BLaER1 treated with 17β-estradiol and CSF1 and Interleukin-3, amounts not matched to agents 10 nM and 100 nM (cell line): ENCODE measurements around the gene MBNL2.
A peak's percentile ranks its signal among the peaks of the same experiment; 100 is the strongest.

Experiments used
- H3K27ac ChIP-seq, 11 experiments: shearing (Covaris generic); formaldehyde crosslinking; 2 replicates each; pipeline ENCODE4 v1.8.1; 2022
- H3K27me3 ChIP-seq, 11 experiments: shearing (Covaris generic); formaldehyde crosslinking; 2 replicates each; pipeline ENCODE4 v1.8.1; 2022
- H3K36me3 ChIP-seq, 11 experiments: shearing (Covaris generic); formaldehyde crosslinking; 2 replicates each; pipeline ENCODE4 v1.8.1; 2022
- H3K4me1 ChIP-seq, 10 experiments: shearing (Covaris generic); formaldehyde crosslinking; 2 replicates each; pipeline ENCODE4 v1.8.1; 2022
- H3K4me2 ChIP-seq, 11 experiments: shearing (Covaris generic); formaldehyde crosslinking; 2 replicates each; pipeline ENCODE4 v1.8.1; 2022
- H3K4me3 ChIP-seq, 10 experiments: shearing (Covaris generic); formaldehyde crosslinking; 2 replicates each; pipeline ENCODE4 v1.8.1; 2022
- H3K9ac ChIP-seq, 11 experiments: shearing (Covaris generic); formaldehyde crosslinking; 2 replicates each; pipeline ENCODE4 v1.8.1; 2022
- H3K9me3 ChIP-seq, 11 experiments: shearing (Covaris generic); formaldehyde crosslinking; replicated peaks in 1 of 11; 2 replicates each; pipeline ENCODE4 v1.8.1; 2022
- H4K20me1 ChIP-seq, 11 experiments: shearing (Covaris generic); formaldehyde crosslinking; 2 replicates each; pipeline ENCODE4 v1.8.1; 2022
- Cebpa-rat ChIP-seq, 11 experiments: shearing (Covaris generic); IDR thresholded peaks; 2 replicates each; pipeline ENCODE4 v1.8.1; 2022

The MBNL2 gene

DNA sequence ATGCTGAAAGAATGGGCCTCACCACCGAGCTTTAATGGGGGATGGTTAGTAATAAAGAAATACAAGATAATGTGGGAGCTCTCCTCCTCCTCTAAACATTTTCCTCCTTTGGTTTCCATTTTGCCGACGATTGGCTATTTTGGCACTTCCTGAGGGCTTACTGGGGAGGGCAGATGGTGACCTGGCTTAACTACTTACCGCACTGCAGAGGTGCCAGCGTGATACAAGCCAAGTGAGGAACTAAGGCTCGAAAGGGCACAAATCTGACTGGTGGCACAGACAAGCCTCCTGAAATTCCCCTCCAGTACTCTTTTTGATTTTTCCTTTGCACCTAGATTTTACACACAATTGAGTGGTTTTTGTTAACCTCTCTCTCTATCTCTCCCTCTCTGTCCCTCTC, 158.6 kb downstream of the MBNL2 start:
- H4K20me1 ChIP-seq = no peaks in the 10 kb centered on the region
- peaks cover 0 to 6% (median 0%) of the 10 kb centered on the region in 11 experiments; a peak in 1 of 22 replicates for H3K9me3 ChIP-seq
- peak overlapping the region in 5 of 11 experiments; percentile 21 to 63 (median 37); a peak in 8 of 22 replicates for H3K4me2 ChIP-seq
- peaks cover 0 to 80% (median 35%) of the 10 kb centered on the region in 10 experiments; a peak in 16 of 20 replicates for H3K4me1 ChIP-seq
- no peaks in the 10 kb centered on the region for H3K27me3 ChIP-seq
- H3K9ac ChIP-seq = no peak overlapping the region
- H3K4me3 ChIP-seq = no peak overlapping the region
- peaks cover 2 to 27% (median 16%) of the 10 kb centered on the region in 11 experiments; a peak in 13 of 22 replicates for H3K36me3 ChIP-seq
- peak overlapping the region in 3 of 11 experiments; percentile 10 to 22 (median 16); a peak in 3 of 22 replicates for H3K27ac ChIP-seq
- no peak for TF ChIP-seq Cebpa-rat (IDR thresholded peaks at IDR 0.05)

DNA sequence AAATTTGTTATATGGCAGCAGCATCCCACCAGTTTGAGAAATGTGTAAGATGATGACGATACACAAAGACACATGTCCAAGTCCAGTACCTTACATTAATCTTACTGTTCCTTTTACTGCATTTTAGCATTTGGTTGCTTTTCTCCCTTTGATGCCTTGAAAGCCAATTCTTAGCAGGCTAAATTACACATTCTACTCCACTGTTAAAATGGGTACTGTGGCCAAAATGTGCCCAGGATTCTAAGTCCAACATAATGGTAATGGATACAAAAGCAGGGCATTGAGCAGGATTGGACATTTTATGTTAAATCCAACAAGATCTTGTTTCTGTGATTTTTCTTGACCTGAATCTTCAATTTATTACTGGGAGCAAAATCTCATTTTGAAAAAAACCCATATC, 159.1 kb downstream of the MBNL2 start:
- Histone ChIP-seq H4K20me1 (no peaks in the 10 kb centered on the region), H3K27me3 (no peaks in the 10 kb centered on the region), H3K4me3 (no peak overlapping the region), H3K9me3 (peaks cover 0 to 6% (median 0%) of the 10 kb centered on the region in 11 experiments; a peak in 1 of 22 replicates), H3K4me1 (peaks cover 4 to 80% (median 39%) of the 10 kb centered on the region in 10 experiments), H3K27ac (peak overlapping the region in 3 of 11 experiments; percentile 10 to 22 (median 16); a peak in 3 of 22 replicates), H3K4me2 (peak overlapping the region in 3 of 11 experiments; percentile 21 to 52 (median 37); a peak in 5 of 22 replicates), H3K9ac (no peak overlapping the region), H3K36me3 (peaks cover 0 to 27% (median 13%) of the 10 kb centered on the region in 11 experiments; a peak in 13 of 22 replicates)
- no peak for TF ChIP-seq Cebpa-rat (IDR thresholded peaks at IDR 0.05)

DNA sequence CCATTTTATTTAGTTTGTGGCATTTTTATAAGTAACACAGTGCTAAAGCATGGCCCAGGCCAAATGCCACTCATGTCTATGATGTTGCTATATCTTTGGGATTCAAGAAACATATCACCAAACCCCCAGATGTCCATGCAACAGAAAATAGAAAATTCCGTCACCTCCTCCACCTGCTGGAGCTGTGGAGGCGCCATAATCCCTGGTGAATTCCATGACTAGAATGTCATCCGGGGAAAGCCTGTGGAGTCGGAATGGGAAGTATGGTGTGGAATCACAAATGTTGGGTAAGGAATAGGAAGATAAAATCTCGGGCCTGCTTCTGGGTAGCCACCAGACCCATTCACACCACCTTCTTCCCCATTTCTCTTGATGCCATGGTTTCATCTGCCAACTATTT, 160.1 kb downstream of the MBNL2 start:
- Histone ChIP-seq H4K20me1 (no peaks in the 10 kb centered on the region), H3K27me3 (no peaks in the 10 kb centered on the region), H3K9me3 (peaks cover 0 to 6% (median 0%) of the 10 kb centered on the region in 11 experiments; a peak in 1 of 22 replicates), H3K4me3 (no peak overlapping the region), H3K36me3 (peaks cover 0 to 25% (median 10%) of the 10 kb centered on the region in 11 experiments; a peak in 12 of 22 replicates), H3K4me1 (peaks cover 15 to 84% (median 47%) of the 10 kb centered on the region in 10 experiments), H3K4me2 (peak overlapping the region in 4 of 11 experiments; percentile 14 to 95 (median 68); a peak in 6 of 22 replicates), H3K27ac (peak overlapping the region in 1 of 11 experiments; percentile 26; a peak in 2 of 22 replicates), H3K9ac (no peak overlapping the region)
- no peak for TF ChIP-seq Cebpa-rat (IDR thresholded peaks at IDR 0.05)

DNA sequence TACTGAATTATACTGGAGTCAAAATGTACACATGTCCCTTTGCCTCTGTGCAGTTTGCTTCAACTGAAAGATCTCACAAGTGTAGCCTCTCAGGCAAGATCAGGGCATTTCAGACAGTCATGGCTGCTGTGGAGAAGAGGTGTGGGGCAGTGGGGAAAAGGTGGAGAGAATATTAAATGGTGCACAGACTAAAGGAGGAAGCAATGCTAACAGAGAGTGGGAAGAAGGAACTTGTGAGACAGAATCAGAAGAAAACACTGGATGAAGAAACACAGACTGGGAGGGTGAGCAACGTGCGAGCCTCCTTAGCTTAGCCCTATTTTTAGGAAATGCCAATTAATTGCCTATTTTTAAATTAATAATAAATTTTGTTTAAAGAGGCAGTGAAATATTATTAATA, 162.2 kb downstream of the MBNL2 start:
- Histone ChIP-seq H3K9ac (peak overlapping the region in 5 of 11 experiments; percentile 41 to 87 (median 69); a peak in 10 of 22 replicates), H4K20me1 (no peaks in the 10 kb centered on the region), H3K4me3 (no peak overlapping the region), H3K4me1 (peaks cover 32 to 91% (median 60%) of the 10 kb centered on the region in 10 experiments), H3K4me2 (peak overlapping the region in 7 of 11 experiments; percentile 23 to 95 (median 89); a peak in 14 of 22 replicates), H3K9me3 (peaks cover 0 to 6% (median 0%) of the 10 kb centered on the region in 11 experiments; a peak in 1 of 22 replicates), H3K27me3 (no peaks in the 10 kb centered on the region), H3K36me3 (peaks cover 0 to 25% (median 10%) of the 10 kb centered on the region in 11 experiments; a peak in 11 of 22 replicates), H3K27ac (peak overlapping the region in 8 of 11 experiments; percentile 94 to 99 (median 96); a peak in 17 of 22 replicates)
- no peak for TF ChIP-seq Cebpa-rat (IDR thresholded peaks at IDR 0.05)

DNA sequence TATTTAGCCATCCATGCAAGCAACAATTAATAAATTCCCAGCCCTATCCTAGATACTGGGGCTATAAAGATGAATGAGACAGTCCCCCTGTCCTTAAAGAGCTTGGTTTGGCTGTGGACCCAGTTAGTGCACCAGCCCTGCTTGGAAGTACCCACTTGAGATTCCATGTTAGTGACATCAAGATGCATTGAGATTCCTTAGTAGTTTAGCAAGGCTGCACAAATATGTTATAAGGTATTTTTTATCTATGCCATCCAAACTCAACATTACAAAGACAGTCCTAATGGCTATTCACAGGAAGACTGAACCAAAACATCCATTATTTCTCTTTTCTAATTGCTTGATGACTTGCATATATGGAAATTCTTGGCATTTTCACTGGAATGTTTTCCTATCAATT, 163.0 kb downstream of the MBNL2 start:
- Histone ChIP-seq H3K9ac (peak overlapping the region in 5 of 11 experiments; percentile 41 to 87 (median 69); a peak in 8 of 22 replicates), H3K4me3 (peak overlapping the region in 1 of 10 experiments; percentile 17; a peak in 1 of 20 replicates), H3K27ac (peak overlapping the region in 8 of 11 experiments; percentile 94 to 99 (median 96); a peak in 16 of 22 replicates), H3K9me3 (peaks cover 0 to 6% (median 0%) of the 10 kb centered on the region in 11 experiments; a peak in 1 of 22 replicates), H3K27me3 (no peaks in the 10 kb centered on the region), H3K4me1 (peaks cover 32 to 91% (median 60%) of the 10 kb centered on the region in 10 experiments), H4K20me1 (no peaks in the 10 kb centered on the region), H3K36me3 (peaks cover 0 to 25% (median 10%) of the 10 kb centered on the region in 11 experiments; a peak in 11 of 22 replicates), H3K4me2 (peak overlapping the region in 7 of 11 experiments; percentile 23 to 95 (median 89); a peak in 13 of 22 replicates)
- TF ChIP-seq Cebpa-rat (IDR thresholded peaks at IDR 0.05) = no peak

DNA sequence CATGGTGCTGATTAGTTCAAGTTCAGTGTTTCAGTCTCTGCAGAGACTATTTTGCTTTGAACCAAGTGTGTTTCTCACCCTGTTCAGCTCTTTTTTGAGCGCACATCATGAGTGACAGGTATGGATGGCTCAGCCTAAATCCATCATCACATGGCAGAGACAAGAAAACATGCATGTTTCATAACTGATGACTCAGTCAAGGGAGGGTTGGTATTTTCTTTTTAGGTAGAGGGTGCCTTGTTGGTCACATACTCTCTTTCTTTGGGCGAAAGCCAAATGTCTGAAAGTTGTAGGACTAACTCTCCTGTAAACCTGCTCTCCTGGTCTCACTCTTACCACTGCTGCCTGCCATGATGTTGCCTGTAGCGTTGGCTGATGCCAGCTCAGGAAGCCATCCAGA, 163.7 kb downstream of the MBNL2 start:
- Histone ChIP-seq H3K27me3 (no peaks in the 10 kb centered on the region), H3K9ac (peak overlapping the region in 9 of 11 experiments; percentile 76 to 91 (median 86); a peak in 15 of 22 replicates), H3K4me2 (peak overlapping the region; percentile 72 to 95 (median 85)), H3K4me1 (peaks cover 32 to 91% (median 58%) of the 10 kb centered on the region in 10 experiments), H3K4me3 (peak overlapping the region in 3 of 10 experiments; percentile 25 to 54 (median 39); a peak in 4 of 20 replicates), H3K27ac (peak overlapping the region; percentile 73 to 99 (median 95); a peak in 21 of 22 replicates), H3K9me3 (peaks cover 0 to 6% (median 0%) of the 10 kb centered on the region in 11 experiments; a peak in 1 of 22 replicates), H3K36me3 (peaks cover 0 to 25% (median 10%) of the 10 kb centered on the region in 11 experiments; a peak in 11 of 22 replicates), H4K20me1 (no peaks in the 10 kb centered on the region)
- no peak for TF ChIP-seq Cebpa-rat (IDR thresholded peaks at IDR 0.05)

DNA sequence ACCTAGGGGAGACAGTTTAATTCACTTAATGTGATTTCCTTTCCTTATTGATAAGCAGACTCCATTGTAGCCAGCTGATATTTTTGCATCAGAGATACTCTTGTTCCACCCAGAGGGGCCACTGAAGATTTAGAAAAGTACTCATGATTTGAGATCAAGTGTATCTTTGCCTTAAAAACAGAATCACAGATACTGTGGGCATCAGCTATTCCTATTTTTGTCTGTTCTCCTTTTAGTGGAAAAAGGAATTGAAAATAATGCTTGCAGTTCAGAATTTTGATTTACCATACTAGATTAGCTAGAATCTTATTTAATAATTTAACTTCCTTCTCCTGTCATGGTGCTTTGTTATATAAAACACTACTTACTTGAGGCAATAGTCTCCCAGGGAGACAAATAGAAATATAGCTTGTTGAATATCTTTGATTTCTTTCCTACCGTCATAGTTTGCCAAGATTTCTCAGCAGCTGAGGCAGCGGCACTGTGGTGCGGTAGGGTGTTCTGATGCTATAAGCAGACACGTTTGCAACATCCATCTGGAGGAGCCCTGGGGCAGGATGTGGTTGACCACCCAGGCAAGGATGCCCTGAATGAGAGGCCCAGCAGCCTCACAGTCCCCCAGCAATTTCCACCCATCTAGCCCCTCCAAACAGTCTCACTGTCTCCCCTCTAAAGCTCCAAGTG, 164.8 kb downstream of the MBNL2 start:
- peaks cover 0 to 6% (median 0%) of the 10 kb centered on the region in 11 experiments; a peak in 1 of 22 replicates for H3K9me3 ChIP-seq
- H3K27ac ChIP-seq = peak overlapping the region; percentile 73 to 99 (median 95)
- TF ChIP-seq Cebpa-rat (IDR thresholded peaks at IDR 0.05) = peak in 10 of 11 experiments; percentile 39 to 94 (median 80); a peak in 14 of 22 replicates
- peak overlapping the region; percentile 72 to 95 (median 85) for H3K4me2 ChIP-seq
- H3K4me1 ChIP-seq = peaks cover 32 to 95% (median 61%) of the 10 kb centered on the region in 10 experiments
- H4K20me1 ChIP-seq = no peaks in the 10 kb centered on the region
- H3K27me3 ChIP-seq = no peaks in the 10 kb centered on the region
- H3K9ac ChIP-seq = peak overlapping the region; percentile 41 to 91 (median 85); a peak in 20 of 22 replicates
- H3K4me3 ChIP-seq = peak overlapping the region in 8 of 10 experiments; percentile 7 to 54 (median 32); a peak in 10 of 20 replicates
- H3K36me3 ChIP-seq = peaks cover 0 to 30% (median 17%) of the 10 kb centered on the region in 11 experiments; a peak in 15 of 22 replicates

DNA sequence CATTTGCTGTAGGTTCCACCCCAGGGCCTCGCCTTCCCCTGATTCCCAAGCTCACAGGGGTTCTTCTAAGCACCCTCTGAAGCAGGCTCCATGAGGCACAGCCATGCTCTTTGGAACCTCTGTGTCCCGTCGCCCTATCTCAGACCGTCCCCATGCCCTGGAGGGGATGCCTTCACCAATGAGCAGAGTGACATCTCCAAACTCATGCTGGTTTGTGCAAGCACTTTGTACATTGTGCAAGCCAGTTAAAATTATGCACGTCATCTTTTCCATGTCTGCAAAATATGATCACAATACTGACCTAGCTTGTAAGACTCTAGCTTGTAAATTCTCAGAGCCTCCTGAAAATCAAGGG, 165.3 kb downstream of the MBNL2 start:
- H3K9ac ChIP-seq = peak overlapping the region; percentile 40 to 91 (median 85); a peak in 20 of 22 replicates
- peaks cover 32 to 92% (median 61%) of the 10 kb centered on the region in 10 experiments for H3K4me1 ChIP-seq
- H3K4me3 ChIP-seq = peak overlapping the region in 7 of 10 experiments; percentile 7 to 54 (median 38); a peak in 9 of 20 replicates
- TF ChIP-seq Cebpa-rat (IDR thresholded peaks at IDR 0.05) = peak in 9 of 11 experiments; percentile 6 to 89 (median 65); a peak in 14 of 22 replicates
- H3K27me3 ChIP-seq = no peaks in the 10 kb centered on the region
- peak overlapping the region; percentile 72 to 95 (median 85) for H3K4me2 ChIP-seq
- peaks cover 0 to 4% (median 0%) of the 10 kb centered on the region in 11 experiments; a peak in 1 of 22 replicates for H3K9me3 ChIP-seq
- H4K20me1 ChIP-seq = no peaks in the 10 kb centered on the region
- H3K36me3 ChIP-seq = peaks cover 0 to 27% (median 13%) of the 10 kb centered on the region in 11 experiments; a peak in 15 of 22 replicates
- H3K27ac ChIP-seq = peak overlapping the region; percentile 73 to 99 (median 95)
